ENCODE data around the gene GPRIN1. TPM values are rescaled to one million over a fixed set of nuclear protein-coding genes. Genes with fewer than 3 reads are reported as not detected.

Gene GPRIN1
- total and polyA plus RNA-seq, 4 donors, result 0.23 to 0.50 (median 0.30) TPM; not detected in 1

- TF ChIP-seq JUND (IDR thresholded peaks at IDR 0.05), result no peak
- no peak for TF ChIP-seq YY1 (IDR thresholded peaks at IDR 0.05)
These were observed 15.0 kb upstream of the GPRIN1 start (continued) for GRCh38 chr5:176624938-176625337.

GRCh38 chr5:176624142-176624541, 14.2 kb upstream of the GPRIN1 start:
- Histone ChIP-seq H3K9ac (ENCODE audit: low read depth in 1 of 2, low read length in 2 of 2) (no peak overlapping the region), H3K27me3 (ENCODE audit: control insufficient read depth in 4 of 4, insufficient read depth in 4 of 4, low read length in 3 of 4) (peaks cover 0 to 26% (median 7%) of the 10 kb centered on the region in 4 donors), H3K27ac (ENCODE audit: low read depth in 1 of 2, low read length in 2 of 2) (no peak overlapping the region), H3K4me1 (ENCODE audit: control insufficient read depth in 4 of 4, insufficient read depth in 4 of 4, low read length in 3 of 4) (peaks cover 0 to 4% (median 0%) of the 10 kb centered on the region in 4 donors), H3K36me3 (ENCODE audit: control insufficient read depth in 4 of 4, insufficient read depth in 3 of 4, low read depth in 1 of 4, low read length in 3 of 4) (no peaks in the 10 kb centered on the region), H3K4me3 (ENCODE audit: low read depth in 1 of 3, low read length in 3 of 3) (no peak overlapping the region), H3K9me3 (ENCODE audit: control insufficient read depth in 4 of 4, low read length in 3 of 4) (no peaks in the 10 kb centered on the region)
- TF ChIP-seq RAD21 (IDR thresholded peaks at IDR 0.05) (no peak), HNF4A (conservative IDR thresholded peaks at IDR 0.05) (no peak), HNF4G (IDR thresholded peaks at IDR 0.05) (no peak)
- TF ChIP-seq, protein P1, sequence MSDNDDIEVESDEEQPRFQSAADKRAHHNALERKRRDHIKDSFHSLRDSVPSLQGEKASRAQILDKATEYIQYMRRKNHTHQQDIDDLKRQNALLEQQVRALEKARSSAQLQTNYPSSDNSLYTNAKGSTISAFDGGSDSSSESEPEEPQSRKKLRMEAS (IDR thresholded peaks at IDR 0.05), result no peak
- DNase-seq (ENCODE audit: low spot score), result no peak
- WGBS, result 70% methylated on average over 4 of the region's 4 CpGs

- peaks cover 0 to 4% (median 0%) of the 10 kb centered on the region in 4 donors for H3K4me1 ChIP-seq (ENCODE audit: control insufficient read depth in 4 of 4, insufficient read depth in 4 of 4, low read length in 3 of 4)
- DNase-seq (ENCODE audit: low spot score), result no peak
- no peaks in the 10 kb centered on the region for H3K36me3 ChIP-seq (ENCODE audit: control insufficient read depth in 4 of 4, insufficient read depth in 3 of 4, low read depth in 1 of 4, low read length in 3 of 4)
- TF ChIP-seq, protein P2, sequence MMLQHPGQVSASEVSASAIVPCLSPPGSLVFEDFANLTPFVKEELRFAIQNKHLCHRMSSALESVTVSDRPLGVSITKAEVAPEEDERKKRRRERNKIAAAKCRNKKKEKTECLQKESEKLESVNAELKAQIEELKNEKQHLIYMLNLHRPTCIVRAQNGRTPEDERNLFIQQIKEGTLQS (IDR thresholded peaks at IDR 0.05), result no peak
- TF ChIP-seq HNF4G (IDR thresholded peaks at IDR 0.05), result no peak
- H3K4me3 ChIP-seq (ENCODE audit: low read depth in 1 of 3, low read length in 3 of 3), result no peak overlapping the region
- WGBS, result 65% methylated on average over 13 of the region's 13 CpGs
- H3K27me3 ChIP-seq (ENCODE audit: control insufficient read depth in 4 of 4, insufficient read depth in 4 of 4, low read length in 3 of 4), result peaks cover 0 to 17% (median 10%) of the 10 kb centered on the region in 4 donors
- no peak overlapping the region for H3K9ac ChIP-seq (ENCODE audit: low read depth in 1 of 2, low read length in 2 of 2)
- no peak overlapping the region for H3K27ac ChIP-seq (ENCODE audit: low read depth in 1 of 2, low read length in 2 of 2)
- H3K9me3 ChIP-seq (ENCODE audit: control insufficient read depth in 4 of 4, low read length in 3 of 4), result no peaks in the 10 kb centered on the region
These were observed 11.7 kb upstream of the GPRIN1 start for GRCh38 chr5:176621661-176622079.

DNA sequence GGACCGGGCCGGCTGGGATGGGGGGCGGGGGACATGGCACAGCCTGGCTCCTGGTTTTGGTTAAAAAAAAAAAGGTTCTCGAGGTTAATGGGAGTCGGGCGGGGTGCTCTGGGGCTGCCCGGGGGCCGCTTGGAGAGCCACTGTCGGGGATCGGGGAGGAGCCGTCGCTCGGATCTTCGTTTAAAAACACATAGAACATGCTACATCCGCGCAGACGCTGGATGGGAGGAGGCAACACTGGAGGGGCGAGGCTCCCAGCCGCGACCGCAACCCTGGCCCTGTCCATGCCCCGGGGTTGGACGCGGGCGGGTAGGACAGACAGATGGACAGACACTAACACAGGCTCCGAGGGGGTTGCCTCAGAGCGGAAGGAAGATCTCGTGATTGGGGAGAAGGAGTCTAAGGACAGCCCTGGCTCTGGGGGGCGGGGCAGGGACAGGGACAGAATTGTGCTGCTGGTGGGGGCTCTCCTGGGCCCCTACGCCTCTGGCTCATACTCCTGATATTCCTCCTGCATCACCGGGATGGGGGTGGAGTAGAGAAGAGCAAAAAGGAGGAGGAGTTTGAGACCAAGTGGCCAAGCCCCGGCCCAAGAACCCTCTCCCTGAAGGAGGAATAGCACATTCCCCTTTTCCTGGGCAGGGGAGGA, 10.5 kb upstream of the GPRIN1 start:
- Histone ChIP-seq H3K9ac (ENCODE audit: low read depth in 1 of 2, low read length in 2 of 2) (no peak overlapping the region), H3K36me3 (ENCODE audit: control insufficient read depth in 4 of 4, insufficient read depth in 3 of 4, low read depth in 1 of 4, low read length in 3 of 4) (no peaks in the 10 kb centered on the region), H3K4me1 (ENCODE audit: control insufficient read depth in 4 of 4, insufficient read depth in 4 of 4, low read length in 3 of 4) (peaks cover 0 to 4% (median 0%) of the 10 kb centered on the region in 4 donors), H3K27ac (ENCODE audit: low read depth in 1 of 2, low read length in 2 of 2) (no peak overlapping the region), H3K27me3 (ENCODE audit: control insufficient read depth in 4 of 4, insufficient read depth in 4 of 4, low read length in 3 of 4) (peaks cover 0 to 17% (median 10%) of the 10 kb centered on the region in 4 donors), H3K4me3 (ENCODE audit: low read depth in 1 of 3, low read length in 3 of 3) (no peak overlapping the region), H3K9me3 (ENCODE audit: control insufficient read depth in 4 of 4, low read length in 3 of 4) (no peaks in the 10 kb centered on the region)
- 7% methylated on average over 32 of the region's 32 CpGs for WGBS
- no peak for TF ChIP-seq RAD21 (IDR thresholded peaks at IDR 0.05)
- TF ChIP-seq HNF4G (IDR thresholded peaks at IDR 0.05), result no peak
- TF ChIP-seq, protein P2 (IDR thresholded peaks at IDR 0.05), result no peak
- no peak for TF ChIP-seq TAF1 (conservative IDR thresholded peaks at IDR 0.05)
- no peak for TF ChIP-seq SP1 (IDR thresholded peaks at IDR 0.05)
- no peak for DNase-seq (ENCODE audit: low spot score)

Measured in liver (tissue), 9 donors.